Germinal center (tissue), 1 donor: ENCODE measurements around the gene SLC23A1.
"Not testable (repeated sequence)": the region's sequence is repeated elsewhere in the genome, so short reads cannot be mapped to it uniquely, and the experiment has no call there.

Experiments used
- DNase-seq: peaks from one replicate; pipeline ENCODE4 v3.0.0; 2012; ENCODE audit warnings: mixed read lengths, low spot score

Gene SLC23A1

GRCh38 chr5:139383275-139383992 is at the start of gene SLC23A1:
TSS of gene SLC23A1 (minus strand) at chr5:139383297. CDS start at chr5:139383253, 44 bp downstream.
- no peak for DNase-seq

DNA sequence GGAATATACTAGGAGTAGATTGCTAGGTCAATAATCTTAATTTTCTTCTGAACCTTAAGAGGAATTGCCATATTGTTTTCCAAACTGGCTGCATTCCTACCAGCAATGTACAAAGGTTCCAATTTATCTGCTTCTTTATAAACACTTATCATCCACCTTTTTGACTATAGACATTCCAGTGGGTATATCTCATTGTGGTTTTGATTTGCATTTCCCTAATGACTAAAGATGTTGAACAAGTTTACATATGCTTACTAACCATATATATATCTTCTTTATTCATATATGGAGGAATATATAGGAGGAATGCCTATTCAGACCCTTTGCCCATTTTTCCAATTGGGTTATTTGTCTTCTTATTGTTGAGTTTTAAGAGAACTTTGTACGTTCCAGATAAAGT is 48.6 kb upstream of the SLC23A1 start:
- no peak for DNase-seq

GRCh38 chr5:139430015-139430414 is 46.9 kb upstream of the SLC23A1 start:
- no peak for DNase-seq

DNA sequence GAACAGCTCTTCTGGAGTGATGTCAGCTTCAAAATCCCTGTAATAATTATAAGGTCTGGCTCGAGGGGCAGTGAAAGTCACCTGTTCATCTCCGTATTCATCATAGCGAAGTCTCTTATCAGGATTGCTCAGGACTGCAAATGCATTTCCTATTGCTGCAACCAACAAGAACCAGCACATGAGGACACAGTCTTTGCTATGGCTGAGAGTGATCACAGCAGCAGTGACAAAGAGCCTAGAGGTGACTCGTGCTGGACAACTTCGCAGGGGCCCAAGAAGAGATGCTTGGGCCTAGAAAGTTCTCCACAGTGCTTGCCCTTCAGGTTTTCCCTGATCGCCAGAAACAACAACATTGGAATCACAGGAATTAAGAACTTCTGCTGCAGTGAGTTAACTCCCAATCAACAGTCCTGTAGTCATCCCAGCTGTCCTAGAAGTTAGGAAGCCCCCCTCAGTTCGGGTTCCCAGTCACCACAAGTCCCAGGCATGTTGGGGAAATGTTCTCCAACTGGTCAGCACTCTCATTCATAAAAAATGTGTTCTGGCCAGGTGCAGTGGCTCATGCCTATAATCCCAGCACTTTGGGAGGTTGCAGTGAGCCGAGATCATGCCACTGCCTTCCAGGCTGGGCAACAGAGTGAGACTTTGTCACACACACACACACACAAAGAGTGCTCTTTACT is 43.2 kb upstream of the SLC23A1 start:
- DNase-seq, result no peak

DNA sequence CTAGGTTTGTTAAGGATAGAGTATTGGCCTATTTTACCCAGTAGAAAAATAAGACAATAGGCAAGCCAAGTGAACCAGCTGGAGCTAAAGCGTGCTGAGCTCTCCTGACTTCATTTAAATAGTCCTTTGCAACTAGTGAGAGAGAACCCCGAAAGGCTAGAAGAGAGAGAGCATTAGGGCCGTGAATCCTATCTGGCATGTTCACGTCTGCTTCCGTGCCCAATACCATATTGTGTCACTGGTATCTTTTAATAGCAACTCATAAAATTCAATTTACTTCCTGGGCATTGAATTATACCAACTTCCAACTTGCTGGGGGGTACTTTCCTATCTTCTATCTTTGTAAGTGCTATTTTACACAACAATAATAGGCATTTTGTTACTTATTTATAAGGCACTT is 42.4 kb upstream of the SLC23A1 start:
- DNase-seq, result no peak

DNA sequence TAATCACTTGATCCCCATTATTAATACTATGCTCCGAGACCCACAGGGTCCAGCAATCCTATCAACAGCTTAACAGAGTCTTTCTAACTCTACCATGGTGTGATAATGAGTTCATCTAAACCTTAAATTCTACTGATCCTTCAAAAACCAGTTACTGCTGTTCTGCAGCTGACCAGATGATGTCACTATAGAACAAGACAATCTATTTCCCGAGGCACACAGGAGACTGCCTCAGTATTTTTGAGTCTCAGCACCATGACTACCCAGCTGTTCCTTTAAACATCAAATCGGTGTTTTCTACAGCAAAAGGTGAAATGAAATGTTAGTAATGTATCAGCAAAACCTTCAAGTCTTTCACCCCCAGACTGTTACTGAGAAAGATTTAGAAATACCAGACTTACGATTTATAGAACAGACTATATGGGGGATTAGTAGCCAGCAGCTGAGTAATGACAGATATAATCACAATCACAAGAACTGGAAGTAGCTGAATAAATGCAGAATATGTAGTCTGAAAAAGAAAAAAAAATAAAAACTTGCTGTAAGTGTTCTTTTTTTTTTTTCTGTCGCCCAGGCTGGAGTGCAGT is 39.3 kb upstream of the SLC23A1 start:
- peak; percentile 79 for DNase-seq

DNA sequence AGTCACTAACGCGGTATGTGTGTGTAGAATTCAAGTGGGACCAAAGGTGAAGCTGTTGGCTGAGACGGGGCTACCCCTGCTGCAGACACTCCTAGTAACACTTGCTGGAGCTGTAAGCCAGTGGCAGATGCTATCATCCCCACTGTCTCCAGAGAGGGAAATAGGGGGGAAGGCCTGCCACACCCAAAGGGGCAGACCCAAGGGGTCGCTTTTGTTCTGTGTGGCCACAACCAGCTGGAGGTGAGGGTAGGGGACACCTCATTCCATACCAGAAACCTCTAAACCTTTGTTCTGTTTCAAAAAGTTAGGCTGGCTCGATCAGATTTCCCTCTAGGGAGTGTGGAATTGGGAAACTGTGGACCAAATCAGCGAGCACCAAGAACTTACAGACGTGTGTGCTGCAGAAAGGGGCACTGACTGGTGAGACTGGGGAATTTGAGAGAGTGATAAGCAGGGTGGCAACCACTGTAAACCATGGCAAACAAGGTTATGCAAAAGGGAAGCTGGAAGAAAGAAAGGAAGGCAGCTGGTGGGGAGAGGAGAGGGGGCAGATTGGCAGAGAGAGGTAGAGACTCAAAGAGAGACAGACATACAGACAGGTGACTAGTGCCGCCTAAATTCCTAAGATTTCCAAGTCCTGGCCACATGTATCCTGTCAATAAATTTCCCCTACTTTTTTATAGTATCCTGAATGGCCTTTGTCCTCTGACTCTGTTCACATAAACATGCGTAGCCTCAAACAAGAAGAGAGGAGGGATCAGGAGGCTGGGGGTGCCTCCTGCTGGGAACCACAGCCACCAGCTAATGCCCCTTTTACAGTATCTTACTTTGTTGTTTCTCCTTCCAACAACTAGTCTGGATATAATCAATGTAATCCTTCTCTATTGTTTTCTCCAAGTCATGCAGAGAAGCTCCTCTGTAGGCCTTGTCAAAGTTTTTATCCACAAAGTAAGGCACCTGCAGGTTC is 36.4 kb upstream of the SLC23A1 start:
- DNase-seq, result no peak

DNA sequence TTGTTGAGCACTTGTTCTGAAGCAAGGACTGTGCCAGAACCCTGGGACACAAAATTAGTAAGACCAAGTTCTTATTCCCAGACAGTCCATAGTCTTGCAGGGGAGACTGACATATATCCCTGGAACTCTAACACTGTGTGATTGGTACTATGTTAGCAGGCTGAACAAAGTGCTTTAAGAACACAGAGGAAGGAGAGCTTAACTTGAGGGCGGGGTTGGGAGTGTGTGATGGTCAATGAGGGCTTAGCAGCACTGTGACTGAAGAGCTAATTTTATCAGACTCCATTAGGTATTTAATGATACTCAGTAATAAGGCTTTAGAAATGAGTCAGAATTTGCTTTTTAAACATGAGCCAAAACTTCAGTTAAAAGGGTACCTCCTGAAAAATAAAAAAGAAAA is 35.7 kb upstream of the SLC23A1 start:
- no peak for DNase-seq

- DNase-seq, result no peak
These were observed 34.1 kb upstream of the SLC23A1 start for GRCh38 chr5:139417214-139417613.

- no peak for DNase-seq
These were observed 33.6 kb upstream of the SLC23A1 start for GRCh38 chr5:139416651-139417050.

GRCh38 chr5:139415869-139416268 is 32.8 kb upstream of the SLC23A1 start:
- DNase-seq, result no peak

DNA sequence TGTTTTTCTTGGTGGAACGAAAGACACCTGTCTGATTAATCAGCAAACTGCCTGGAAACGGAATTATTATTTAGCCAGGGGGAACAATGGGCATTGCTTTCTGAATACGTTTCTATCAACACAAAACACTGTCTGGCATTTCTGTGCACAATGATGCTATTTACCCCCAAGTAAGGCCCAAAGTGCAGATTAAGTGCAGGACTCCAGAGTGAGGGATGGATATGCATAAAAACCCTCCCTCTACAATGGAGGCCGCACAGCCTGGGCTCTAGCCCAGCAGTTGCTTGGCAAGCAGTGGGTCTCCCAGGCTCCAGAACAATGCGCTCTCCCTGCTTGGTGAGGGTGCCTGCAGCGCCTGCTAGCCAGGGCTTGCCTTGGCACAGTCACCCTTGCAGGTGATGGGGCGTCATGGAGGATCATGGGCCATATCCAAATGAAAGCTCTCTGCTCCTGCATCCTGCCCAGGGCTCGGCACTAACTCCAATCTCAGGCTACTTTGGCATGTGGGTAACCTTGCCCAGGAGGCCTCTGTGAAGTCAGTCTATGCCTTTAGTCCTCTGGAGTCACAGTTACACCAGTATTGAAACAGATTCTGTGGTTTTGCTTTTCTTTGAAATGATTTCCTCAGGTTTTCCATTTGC is 32.2 kb upstream of the SLC23A1 start:
- no peak for DNase-seq

DNA sequence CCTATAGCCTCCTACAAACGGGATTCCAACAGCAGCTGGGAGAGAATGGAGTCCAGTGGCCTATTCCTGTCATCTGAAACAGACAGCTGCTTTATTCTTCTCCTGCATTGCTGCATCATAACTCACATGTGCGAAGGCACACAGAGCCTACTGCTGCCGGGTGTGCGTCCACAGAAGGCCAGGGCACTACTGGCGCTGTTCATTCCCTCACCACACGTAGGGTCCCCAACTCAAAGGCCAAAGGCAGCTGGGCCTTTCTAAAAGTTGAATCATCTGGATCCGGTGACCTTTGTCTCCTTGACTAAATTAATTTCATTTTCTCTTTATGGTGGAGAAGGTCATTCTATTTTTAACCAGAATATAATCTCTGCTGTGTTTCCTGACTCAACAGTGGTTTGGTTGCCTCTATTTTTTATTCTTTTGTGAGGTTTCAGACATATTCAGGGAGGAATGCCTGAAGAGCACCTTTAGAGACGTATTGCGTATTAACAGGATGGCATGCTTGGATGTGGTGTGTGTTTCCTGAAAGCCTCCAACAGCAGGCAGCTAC is 31.6 kb upstream of the SLC23A1 start:
- DNase-seq, result no peak

DNA sequence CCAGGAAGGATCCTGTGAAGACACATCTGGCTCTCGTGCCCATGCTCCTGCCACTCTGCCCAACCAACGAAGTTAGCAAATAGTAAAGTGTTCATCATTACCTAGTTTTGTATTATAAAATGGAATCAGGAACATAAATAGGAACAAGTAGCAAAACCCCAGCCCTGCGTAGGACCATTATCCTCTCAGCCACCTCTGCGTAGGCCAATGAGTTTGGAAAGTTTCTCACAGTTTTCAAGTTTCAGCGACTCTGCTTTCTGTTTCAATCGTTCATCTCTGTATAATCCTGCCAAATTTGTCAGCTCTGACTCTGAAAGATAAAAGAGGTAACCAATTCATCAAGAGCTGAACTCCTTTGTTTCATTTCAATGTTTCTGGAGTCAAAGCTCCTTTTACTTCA is 30.9 kb upstream of the SLC23A1 start:
- no peak for DNase-seq

- no peak for DNase-seq
These were observed 30.1 kb upstream of the SLC23A1 start for GRCh38 chr5:139413153-139413552.

DNA sequence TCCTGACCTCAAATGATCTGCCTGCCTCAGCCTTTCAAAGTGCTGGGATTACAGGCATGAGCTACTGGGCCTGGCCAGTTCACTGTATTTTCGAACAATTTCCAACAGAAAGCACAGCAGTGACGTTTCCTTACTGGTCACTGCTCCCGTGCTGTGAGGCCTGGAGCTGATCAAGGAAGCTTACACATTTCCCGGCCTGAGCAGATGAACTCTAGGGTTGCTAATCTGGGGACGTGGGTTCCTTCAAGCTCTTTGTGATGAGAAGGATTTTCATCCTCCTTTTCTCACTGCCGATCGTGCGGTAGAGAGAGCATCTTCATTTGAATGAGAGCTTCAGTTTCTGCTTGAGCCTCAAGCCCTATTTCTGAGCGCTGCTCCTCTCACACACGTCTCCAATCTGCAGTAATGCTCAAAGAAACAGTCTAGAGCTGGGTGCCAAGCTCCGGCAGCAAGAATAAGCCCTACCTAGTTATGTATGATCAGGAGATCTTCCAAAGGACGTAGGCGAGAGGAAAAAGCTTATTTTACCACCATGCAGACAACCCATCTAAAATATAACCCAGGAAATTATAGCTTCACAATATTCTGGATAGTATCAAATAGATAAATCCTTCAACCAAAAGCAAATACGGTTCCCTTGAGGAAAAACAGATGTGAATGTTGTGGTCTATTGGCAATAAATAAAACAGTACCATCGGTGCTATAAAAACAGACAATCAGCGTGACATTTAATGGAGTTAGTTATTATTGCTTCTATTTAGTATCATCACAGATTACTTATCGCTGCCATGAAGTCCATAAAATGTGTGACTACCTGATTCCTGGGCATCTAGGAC is 28.1 kb upstream of the SLC23A1 start:
- no peak for DNase-seq

GRCh38 chr5:139410121-139410992 is 27.3 kb upstream of the SLC23A1 start:
- DNase-seq, result no peak

GRCh38 chr5:139409116-139409515 is 26.0 kb upstream of the SLC23A1 start:
- not testable (repeated sequence) for DNase-seq

DNA sequence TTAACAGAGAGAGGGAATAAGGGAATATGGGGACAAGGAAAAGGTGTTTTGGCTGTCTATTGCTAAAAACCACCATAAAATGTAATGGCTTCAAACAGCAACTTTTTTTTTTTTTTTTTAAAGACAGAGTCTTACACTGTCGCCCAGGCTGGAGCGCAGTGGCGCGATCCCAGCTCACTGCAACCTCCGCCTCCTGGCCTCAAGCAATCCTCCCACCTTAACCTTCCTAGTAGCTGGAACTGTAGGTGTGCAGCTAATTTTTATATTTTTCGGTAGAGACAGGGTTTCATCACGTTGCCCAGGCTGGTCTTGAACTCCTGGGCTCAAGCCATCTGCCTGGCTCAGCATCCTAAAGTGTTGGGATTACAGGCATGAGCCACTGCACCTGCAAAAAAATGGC is 25.1 kb upstream of the SLC23A1 start:
- no peak for DNase-seq
